HG02678 (cell line): ENCODE measurements around the gene TRMT10C.
"Not testable (repeated sequence)": the region's sequence is repeated elsewhere in the genome, so short reads cannot be mapped to it uniquely, and the experiment has no call there.

Experiments
- ATAC-seq: cut with Tn5 transposase; IDR thresholded peaks from one replicate; pipeline ENCODE4 v1.9.1; 2021; ENCODE audit warnings: mild to moderate bottlenecking, moderate library complexity; ENCODE audit not compliant: unreplicated experiment

Gene TRMT10C

DNA sequence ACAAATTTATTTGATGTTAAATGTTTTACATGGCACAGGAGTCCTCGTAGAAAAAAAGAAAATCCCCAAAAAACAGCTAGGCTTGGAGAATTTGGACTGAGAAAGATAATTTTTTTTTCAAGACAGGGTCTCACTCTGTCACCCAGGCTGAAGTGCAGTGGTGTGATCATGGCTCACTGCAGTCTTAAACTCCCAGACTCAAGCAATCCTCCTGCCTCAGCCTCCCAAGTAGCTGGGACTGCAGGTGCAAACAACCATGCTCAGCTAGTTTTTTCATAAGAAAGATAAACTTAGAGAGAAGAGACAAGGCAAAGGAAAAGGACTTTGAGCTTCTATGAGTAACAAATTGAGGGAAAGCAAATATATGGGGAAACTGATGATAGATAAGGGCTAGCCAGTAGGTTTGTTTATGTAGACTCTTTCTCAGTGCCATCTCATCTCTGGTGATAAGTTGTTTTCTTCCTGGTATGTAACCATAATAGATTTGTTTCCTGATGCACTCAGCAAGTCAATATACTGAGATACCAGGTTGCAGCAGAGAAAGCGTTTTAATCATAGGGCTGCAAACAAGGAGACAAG lies 13.1 kb upstream of the TRMT10C start:
- ATAC-seq = no peak

DNA sequence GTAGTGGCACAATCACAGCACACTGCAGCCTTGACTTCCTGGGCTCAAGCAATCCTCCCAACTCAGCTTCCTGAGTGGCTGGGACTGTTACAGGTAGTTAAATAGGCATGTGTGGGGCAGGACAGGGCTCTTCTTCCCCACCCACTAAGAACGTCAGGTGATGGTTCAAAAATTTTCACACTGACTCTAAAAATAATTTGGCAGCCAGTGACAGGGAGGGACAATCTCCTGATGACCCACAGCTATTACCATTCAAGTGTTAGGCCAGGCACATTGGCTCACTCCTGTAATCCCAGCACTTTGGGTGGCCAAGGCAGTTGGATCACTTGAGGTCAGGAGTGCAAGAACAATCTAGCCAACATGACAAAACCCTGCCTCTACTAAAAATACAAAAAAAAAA lies 12.2 kb upstream of the TRMT10C start:
- no peak for ATAC-seq

DNA sequence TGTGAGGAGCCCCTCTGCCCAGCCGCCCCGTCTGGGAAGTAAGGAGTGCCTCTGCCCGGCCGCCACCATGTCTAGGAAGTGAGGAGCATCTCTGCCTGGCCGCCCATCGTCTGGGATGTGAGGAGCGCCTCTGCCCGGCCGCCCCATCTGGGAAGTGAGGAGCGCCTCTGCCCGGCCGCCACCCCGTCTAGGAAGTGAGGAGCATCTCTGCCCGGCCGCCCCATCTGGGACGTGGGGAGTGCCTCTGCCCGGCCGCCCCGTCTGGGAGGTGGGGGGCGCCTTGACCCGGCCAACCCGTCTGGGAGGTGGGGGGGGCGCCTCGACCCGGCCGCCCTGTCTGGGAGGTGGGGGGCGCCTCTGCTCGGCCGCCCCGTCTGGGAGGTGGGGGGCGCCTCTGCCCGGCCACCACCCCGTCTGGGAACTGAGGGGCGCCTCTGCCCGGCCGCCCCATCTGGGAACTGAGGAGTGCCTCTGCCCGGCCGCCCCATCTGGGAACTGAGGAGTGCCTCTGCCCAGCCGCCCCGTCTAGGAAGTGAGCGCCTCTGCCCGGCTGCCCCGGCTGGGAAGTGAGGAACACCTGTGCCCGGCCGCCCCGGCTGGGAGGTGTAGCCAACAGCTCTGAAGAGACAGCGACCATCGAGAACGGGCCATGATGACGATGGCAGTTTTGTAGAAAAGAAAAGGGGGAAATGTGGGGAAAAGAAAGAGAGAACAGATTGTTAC lies 10.1 kb upstream of the TRMT10C start:
- not testable (repeated sequence) for ATAC-seq

DNA sequence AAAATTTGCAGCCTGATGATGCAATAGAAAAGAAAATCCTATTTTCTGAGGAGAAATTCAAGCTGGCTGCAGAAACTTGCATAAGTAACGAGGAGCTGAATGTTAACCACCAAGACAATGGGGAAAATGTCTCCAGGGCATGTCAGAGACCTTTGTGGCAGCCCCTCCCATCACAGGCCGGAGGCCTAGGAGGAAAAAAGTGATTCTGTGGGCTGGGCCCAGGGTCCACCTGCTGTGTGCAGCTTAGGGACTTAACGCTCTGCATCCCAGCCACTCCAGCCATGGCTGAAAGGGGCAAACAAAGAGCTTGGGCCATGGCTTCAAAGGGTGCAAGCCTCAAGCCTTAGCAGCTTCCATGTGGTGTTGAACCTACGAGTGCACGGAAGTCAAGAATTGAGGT lies 8.3 kb upstream of the TRMT10C start:
- not testable (repeated sequence) for ATAC-seq

DNA sequence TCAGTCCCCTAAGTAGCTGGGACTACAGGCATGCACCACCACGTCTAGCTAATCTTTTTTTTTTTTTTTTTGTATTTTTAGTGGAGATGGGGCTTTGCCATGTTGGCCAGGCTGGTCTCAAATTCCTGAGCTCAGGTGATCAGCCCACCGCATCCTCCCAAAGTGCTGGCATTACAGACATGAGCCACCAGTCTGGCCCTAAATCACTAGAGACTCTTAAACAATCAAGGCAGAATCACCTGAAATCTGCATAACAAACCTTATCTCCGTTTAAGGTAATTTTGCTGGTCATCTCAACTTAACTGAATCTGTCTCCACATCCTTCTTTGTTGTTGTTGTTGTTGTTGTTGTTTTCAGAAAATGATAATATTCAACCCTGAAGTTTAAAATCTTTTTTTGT lies 5.6 kb upstream of the TRMT10C start:
- no peak for ATAC-seq

DNA sequence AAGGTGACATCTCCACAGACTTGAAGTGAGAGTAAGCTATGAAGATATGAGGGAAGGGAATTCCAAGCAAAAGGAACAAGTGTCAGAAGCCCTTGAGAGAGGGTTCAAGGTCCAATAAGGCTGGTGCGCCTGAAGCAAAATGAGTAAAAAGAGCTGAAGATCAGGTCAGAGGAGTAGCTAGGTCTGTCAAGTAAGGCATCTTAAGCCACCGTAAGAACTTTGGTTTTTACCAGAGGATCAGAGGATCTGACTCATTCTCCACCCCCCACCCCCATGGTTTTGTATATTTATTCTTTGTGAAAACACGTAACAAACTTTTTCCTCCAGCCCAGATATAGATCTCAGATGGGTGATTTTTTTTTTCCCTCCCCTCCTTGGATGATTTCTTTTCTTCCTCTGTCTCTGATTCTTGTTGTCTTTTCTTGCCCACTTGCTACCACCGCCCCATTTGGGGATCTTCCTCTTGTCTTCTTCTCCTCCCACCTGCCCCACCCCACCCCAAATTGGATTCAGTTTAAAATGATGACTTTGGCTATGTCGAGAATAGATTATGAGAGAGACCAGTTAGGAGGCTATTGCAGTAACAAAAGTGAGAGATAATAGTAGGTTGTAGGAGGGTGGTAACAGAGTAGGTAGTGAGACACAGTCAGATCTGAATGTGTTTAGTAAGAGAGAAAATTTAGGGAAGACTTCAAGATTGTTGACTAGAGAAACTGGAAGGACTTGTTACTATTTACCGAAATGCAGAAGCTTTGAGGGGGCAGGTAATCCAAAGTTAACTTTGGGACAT lies 6.1 kb downstream of the TRMT10C start:
- no peak for ATAC-seq

DNA sequence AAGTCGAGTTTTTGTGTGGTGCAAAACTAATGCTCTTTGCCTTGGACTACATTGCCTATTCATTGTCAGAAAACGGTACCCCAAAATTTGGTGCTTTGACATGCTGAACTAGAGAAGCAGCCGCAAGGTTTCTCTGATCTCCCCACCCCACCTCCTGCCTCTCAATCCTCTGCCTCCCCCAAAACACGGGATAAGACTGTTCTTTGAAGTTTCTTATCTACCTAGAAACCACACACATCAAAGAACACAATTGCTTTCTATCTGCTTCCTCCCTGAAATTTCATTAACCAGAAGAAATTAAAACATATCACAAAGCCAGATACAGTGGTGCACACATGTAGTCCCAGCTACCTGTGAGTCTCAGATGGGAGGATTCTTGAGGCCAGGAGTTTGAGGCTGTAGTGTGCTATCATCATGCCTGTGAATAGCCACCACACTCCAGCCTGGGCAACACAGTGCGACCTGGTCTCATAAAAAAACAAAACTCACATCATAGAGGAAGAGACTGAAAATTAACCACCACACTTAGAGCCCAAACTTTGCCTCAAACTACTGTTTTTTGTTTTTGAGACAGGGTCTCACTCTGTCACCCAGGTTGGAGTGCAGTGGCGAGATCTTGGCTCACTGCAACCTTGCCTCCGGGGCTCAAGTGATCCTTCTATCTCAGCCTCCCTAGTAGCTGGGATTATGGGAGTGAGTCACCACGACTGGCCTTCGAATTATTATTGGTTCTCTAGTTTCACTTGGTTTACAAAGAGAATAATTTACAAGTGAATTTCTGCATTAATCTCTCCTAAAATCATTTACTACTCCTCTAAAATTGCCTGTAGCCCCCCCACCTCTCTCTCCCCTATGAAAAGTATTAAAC lies 9.6 kb downstream of the TRMT10C start:
- ATAC-seq = no peak

DNA sequence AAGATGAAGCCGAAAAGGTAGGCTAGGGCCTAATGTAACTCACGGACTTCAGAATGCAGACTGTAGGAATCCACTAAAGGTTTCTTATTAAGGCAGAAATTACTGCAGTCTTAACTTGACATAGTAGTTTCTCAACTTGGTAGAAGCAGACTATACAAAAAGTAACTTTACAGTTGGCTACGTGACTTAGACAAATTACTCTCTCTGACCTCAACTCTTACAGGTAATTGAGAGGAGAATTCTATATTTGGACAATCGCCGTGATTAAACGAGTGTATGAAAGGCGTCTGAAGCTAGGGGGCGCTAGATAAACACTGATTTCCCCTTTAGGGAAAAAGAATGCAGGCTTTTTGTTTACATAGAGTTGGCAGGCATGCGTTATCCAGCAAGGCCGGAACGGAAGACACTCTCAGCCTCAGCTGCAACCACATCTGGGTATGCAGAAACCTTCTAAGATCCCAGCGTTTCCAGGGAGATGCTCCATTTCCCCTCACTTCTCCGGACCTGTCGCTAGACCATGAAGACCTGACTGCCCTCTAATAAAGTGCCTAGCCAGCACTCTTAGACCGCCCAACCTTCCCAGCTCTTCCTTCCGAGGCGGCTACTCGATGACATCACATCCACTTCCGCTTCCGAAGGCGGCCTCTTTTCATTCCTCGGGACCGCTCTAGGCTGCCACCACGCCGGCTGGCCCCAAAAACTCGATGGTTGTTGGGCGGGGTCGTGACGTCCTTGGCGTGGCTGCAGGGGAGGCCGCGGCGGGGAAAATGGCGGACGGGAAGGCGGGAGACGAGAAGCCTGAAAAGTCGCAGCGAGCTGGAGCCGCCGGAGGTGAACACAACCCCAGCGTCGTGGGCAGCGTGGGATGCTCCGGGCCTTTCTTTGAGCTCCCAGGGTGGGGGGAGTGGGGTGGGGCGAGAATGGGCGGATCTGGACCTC lies 12.1 kb downstream of the TRMT10C start, which contains the start of gene PCNP:
Gene PCNP, plus strand, starts transcription at position 732 of the 939 bp plus-strand sequence. Its CDS starts 36 bp downstream, at position 768.
- ATAC-seq = peak; percentile 87

DNA sequence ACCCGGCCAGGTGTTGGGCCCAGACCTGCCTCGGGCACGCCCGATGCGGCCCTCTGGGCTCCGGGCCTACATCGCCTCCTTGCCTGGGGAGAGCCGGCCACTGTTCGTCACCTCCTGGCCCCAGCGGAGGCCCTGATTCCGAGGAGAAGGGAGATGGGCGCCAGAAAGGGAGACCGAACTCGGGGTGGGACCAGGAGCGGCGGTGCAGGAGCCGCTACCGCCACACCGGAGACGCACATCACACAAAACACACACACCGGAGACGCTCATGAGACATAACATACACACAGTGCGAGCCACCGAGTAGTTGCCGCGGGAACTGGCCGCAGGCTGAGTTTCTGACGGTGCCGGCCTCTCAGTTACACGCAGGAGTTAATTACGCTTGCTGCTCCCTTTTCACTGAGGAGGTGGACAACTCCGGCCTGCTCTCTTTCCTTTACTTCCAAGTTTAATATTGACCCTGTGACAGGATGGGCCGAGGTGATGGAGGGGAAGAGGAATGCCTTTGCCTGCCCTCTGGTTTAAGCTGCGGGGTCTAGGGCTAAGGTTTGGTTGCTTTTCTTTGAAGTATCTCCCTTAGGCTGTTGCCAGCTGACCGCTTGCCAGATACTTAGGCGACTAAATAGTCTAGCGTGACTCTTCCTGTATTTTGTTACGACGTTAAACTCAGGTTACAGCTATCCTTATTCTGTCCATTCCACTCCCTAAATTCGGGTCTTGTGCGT lies 12.9 kb downstream of the TRMT10C start:
- peak; percentile 42 for ATAC-seq

DNA sequence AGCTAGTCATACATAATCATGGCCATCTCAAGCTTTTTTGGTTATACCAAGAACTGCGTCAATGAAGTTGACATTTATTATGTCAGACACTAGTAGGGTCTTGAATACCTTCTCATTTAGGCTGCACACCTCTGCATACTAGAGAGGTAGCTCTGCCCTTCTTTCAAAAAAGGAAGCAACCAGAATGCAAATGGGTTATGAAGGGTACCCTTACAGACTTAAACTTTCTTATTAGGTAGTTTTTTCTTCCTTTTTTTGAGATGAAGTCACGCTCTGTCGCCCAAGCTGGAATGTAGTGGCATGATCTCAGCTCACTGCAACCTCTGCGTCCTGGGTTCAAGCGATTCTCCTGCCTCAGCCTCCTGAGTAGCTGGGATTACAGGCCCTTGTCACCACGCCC lies 15.6 kb downstream of the TRMT10C start:
- ATAC-seq = no peak

DNA sequence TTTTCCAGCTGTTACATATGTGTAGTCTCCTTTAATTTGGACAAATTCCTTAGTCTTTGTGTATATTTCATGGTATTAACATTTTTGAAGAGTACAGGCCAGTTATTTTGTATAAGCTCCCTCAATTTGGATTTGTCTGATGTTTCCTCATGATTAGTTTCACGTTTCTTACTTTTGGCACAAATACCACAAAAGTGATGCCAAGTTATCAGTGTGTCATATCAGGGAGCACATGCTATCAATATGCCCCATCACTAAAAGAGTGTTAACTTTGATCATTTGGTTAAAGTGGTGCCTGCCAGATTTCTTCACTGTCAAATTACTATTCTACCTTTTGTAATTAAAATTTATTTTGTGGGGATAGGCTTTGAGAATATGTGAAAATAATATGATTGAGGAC lies 26.9 kb downstream of the TRMT10C start:
- ATAC-seq = no peak

DNA sequence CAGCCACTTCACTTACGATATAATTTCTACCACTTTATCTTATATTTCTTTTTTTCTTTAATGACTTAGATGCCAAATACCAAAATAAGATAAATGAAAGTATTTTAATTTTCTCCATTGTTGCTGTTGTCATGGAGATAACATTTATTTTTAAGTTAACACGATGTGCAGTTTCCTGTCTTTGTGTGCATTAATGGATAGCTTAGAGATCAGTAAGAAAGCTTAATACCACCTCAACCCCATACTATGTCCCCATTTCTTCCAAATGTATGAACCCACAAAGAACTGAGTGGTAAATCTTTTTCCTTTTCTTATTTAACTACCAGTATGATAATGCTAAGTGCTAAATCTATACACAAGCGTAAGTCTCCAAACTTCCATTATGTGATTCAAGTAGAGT lies 29.4 kb downstream of the TRMT10C start:
- ATAC-seq = no peak

DNA sequence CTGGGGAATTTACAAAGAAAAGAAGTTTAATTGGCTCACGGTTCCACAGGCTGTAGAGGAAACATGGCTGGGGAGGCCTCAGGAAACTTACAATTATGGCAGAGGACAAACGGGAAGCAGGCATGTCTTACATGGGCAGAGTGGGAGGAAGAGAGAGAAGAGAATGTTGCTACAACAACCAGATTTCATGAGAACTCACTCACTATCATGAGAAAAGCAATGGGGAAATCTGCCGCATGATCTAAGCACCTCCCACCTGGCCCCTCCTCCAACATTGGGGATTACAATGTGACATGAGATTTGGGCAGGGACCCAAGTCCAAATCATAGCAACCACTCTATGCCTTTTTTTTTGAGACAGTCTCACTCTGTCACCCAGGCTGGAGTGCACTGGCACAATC lies 41.1 kb downstream of the TRMT10C start:
- ATAC-seq = no peak

DNA sequence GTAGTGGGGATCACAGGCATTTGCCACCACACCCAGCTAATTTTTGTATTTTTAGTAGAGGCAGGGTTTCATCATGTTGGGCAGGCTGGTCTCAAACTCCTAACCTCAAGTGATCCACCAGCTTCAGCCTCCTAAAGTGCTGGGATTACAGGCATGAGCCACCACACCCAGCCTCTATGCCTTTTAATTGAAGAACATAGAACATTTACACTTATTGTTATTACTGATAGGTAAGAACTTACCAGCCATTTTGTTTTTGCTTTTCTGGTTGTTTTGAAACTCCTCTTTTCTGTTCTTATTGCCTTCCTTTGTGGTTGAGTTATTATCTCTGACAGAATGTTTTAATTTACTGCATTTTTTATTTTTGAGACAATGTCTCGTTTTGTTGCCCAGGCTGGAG lies 41.5 kb downstream of the TRMT10C start:
- ATAC-seq = no peak

DNA sequence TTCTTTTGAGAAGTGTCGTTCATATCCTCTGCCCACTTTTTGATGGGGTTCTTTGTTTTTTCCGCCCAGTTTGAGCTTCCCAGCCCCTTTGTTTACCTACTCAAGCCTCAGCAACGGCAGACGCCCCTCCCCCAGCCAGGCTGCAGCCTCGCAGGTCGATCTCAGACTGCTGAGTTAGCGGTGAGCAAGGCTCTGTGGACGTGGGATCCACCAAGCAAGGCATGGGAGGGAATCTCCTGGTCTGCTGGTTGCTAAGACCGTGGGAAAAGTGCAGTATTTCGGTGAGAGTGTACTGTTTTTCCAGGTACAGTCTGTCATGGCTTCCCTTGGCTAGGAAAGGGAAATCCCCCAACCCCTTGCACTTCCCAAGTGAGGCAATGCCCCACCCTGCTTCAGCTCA lies 43.7 kb downstream of the TRMT10C start:
- ATAC-seq = not testable (repeated sequence)

DNA sequence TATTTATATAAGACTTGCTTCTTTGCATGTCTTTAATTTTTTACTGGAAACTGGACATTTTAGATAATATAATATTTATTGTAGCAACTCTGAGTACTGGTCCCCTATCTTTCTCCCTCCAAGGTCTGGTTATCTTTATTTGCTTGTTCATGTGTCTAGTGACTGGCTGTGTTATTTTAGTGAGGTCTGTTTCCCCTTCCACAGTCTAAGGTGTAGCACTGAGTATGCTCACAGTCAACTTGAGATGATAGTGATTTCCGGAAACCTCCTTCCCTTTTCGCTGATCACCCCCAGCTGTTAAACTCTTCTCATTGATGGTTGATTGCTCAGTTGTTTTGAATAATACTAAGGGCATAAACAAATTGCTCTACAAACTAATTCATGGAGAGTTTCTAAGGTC lies 49.4 kb downstream of the TRMT10C start:
- no peak for ATAC-seq

DNA sequence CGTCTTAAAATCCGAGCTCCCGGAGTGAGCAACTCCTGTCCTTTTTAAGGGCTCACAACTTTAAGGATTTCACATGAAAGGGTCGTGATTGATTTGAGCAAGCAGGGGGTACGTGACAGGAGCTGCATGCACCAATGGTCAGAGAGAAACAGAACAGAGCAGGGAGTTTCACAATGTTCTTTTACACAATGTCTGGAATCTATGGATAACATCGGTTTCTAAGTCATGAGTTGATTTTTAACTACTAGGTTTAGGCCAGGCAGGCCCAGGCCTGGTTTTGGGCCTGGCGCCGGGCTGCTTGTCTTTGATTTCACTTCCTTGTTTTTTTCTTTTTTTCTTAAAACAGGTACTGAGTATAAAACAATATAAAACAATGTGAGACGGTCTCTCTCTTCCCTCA lies 51.3 kb downstream of the TRMT10C start:
- not testable (repeated sequence) for ATAC-seq

DNA sequence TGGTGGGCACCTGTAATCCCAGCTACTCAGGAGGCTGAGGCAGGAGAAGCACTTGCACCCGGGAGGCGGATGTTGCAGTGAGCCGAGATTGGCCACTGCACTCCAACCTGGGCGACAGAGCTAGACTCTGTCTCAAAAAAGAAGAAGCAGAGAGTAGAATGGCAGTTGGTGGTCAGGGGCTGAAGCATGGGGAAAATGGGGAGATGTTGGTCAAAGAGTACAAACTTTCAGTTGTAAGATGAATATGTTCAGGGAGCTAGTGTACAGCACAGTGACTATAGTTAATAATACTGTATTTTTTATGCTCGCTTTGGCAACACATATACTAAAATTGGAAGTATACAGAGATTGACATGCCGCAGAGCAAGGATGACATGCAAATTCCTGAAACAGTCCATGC lies 53.9 kb downstream of the TRMT10C start:
- no peak for ATAC-seq
